Neuron (in vitro differentiated cells): ENCODE measurements around the gene GAK.

Experiments
- H2AFZ ChIP-seq: one replicate; pipeline ENCODE4 v1.6.1; 2013; ENCODE audit warnings: low read depth, mild to moderate bottlenecking, inconsistent platforms, low read length, moderate library complexity
- H3K27me3 ChIP-seq: one replicate; pipeline ENCODE4 v1.6.1; 2013; ENCODE audit warnings: low read length; ENCODE audit not compliant: insufficient read depth
- H3K36me3 ChIP-seq: one replicate; pipeline ENCODE4 v1.6.1; 2013; ENCODE audit warnings: low read length; ENCODE audit not compliant: insufficient read depth
- H3K4me1 ChIP-seq: one replicate; pipeline ENCODE4 v1.6.1; 2013; ENCODE audit warnings: low read length; ENCODE audit not compliant: insufficient read depth
- H3K4me3 ChIP-seq: 2 replicates; pipeline ENCODE4 v1.5.1; 2013; ENCODE audit warnings: mild to moderate bottlenecking, low read length, moderate library complexity
- H3K9me3 ChIP-seq: one replicate; pipeline ENCODE4 v1.6.1; 2013; ENCODE audit warnings: low read length

GAK gene

GRCh38 chr4:864456-865120, 67.5 kb downstream of the GAK start:
- Histone ChIP-seq H3K9me3 (peaks cover 10% of the 10 kb centered on the region), H3K4me1 (no peaks in the 10 kb centered on the region), H3K36me3 (peaks cover 81% of the 10 kb centered on the region), H3K4me3 (no peak overlapping the region), H2AFZ (no peak overlapping the region), H3K27me3 (no peaks in the 10 kb centered on the region)

- H3K4me3 ChIP-seq: no peak overlapping the region
- no peaks in the 10 kb centered on the region for H3K4me1 ChIP-seq
Measured at GRCh38 chr4:860561-860960, 71.6 kb downstream of the GAK start.

GRCh38 chr4:859496-859895, 72.6 kb downstream of the GAK start:
- peaks cover 7% of the 10 kb centered on the region for H3K9me3 ChIP-seq
- peaks cover 82% of the 10 kb centered on the region for H3K36me3 ChIP-seq
- no peaks in the 10 kb centered on the region for H3K4me1 ChIP-seq

More at GRCh38 chr4:860561-860960, 71.6 kb downstream of the GAK start:
- no peaks in the 10 kb centered on the region for H3K27me3 ChIP-seq
- H2AFZ ChIP-seq: no peak overlapping the region
- peaks cover 87% of the 10 kb centered on the region for H3K36me3 ChIP-seq
- peaks cover 10% of the 10 kb centered on the region for H3K9me3 ChIP-seq

GRCh38 chr4:858831-859451, 73.2 kb downstream of the GAK start:
- Histone ChIP-seq H3K27me3 (no peaks in the 10 kb centered on the region), H3K36me3 (peaks cover 79% of the 10 kb centered on the region), H3K9me3 (peaks cover 10% of the 10 kb centered on the region), H2AFZ (no peak overlapping the region), H3K4me1 (no peaks in the 10 kb centered on the region), H3K4me3 (no peak overlapping the region)

More at GRCh38 chr4:859496-859895, 72.6 kb downstream of the GAK start:
- Histone ChIP-seq H3K4me3 (no peak overlapping the region), H2AFZ (no peak overlapping the region), H3K27me3 (no peaks in the 10 kb centered on the region)

- no peak overlapping the region for H3K4me3 ChIP-seq
- peaks cover 72% of the 10 kb centered on the region for H3K36me3 ChIP-seq
- no peaks in the 10 kb centered on the region for H3K27me3 ChIP-seq
- H2AFZ ChIP-seq: no peak overlapping the region
- H3K4me1 ChIP-seq: no peaks in the 10 kb centered on the region
- peaks cover 7% of the 10 kb centered on the region for H3K9me3 ChIP-seq
Measured at GRCh38 chr4:858041-858481, 74.1 kb downstream of the GAK start.

GRCh38 chr4:857461-857860, 74.7 kb downstream of the GAK start:
- H3K9me3 ChIP-seq: peaks cover 3% of the 10 kb centered on the region
- H3K4me1 ChIP-seq: no peaks in the 10 kb centered on the region
- no peak overlapping the region for H3K4me3 ChIP-seq
- H3K27me3 ChIP-seq: no peaks in the 10 kb centered on the region
- H2AFZ ChIP-seq: no peak overlapping the region
- peaks cover 68% of the 10 kb centered on the region for H3K36me3 ChIP-seq

- Histone ChIP-seq H3K36me3 (peaks cover 68% of the 10 kb centered on the region), H3K4me1 (no peaks in the 10 kb centered on the region), H3K27me3 (no peaks in the 10 kb centered on the region), H3K4me3 (no peak overlapping the region), H2AFZ (no peak overlapping the region), H3K9me3 (peaks cover 3% of the 10 kb centered on the region)
Measured at GRCh38 chr4:856225-856901, 75.8 kb downstream of the GAK start.

GRCh38 chr4:855880-856224, 76.3 kb downstream of the GAK start:
- no peak overlapping the region for H2AFZ ChIP-seq
- no peak overlapping the region for H3K4me3 ChIP-seq
- peaks cover 3% of the 10 kb centered on the region for H3K9me3 ChIP-seq
- H3K27me3 ChIP-seq: no peaks in the 10 kb centered on the region
- H3K4me1 ChIP-seq: no peaks in the 10 kb centered on the region
- H3K36me3 ChIP-seq: peaks cover 65% of the 10 kb centered on the region

GRCh38 chr4:854356-854755, 77.8 kb downstream of the GAK start:
- no peaks in the 10 kb centered on the region for H3K27me3 ChIP-seq
- no peaks in the 10 kb centered on the region for H3K4me1 ChIP-seq
- H3K36me3 ChIP-seq: peaks cover 62% of the 10 kb centered on the region
- H3K4me3 ChIP-seq: no peak overlapping the region
- H2AFZ ChIP-seq: no peak overlapping the region
- H3K9me3 ChIP-seq: peaks cover 3% of the 10 kb centered on the region

- Histone ChIP-seq H3K4me1 (no peaks in the 10 kb centered on the region), H3K9me3 (peaks cover 3% of the 10 kb centered on the region), H3K27me3 (no peaks in the 10 kb centered on the region), H3K36me3 (peaks cover 53% of the 10 kb centered on the region), H2AFZ (no peak overlapping the region), H3K4me3 (no peak overlapping the region)
Measured at GRCh38 chr4:853416-853781, 78.7 kb downstream of the GAK start.

GRCh38 chr4:851701-852430, 80.2 kb downstream of the GAK start:
- Histone ChIP-seq H3K36me3 (peaks cover 45% of the 10 kb centered on the region), H3K27me3 (no peaks in the 10 kb centered on the region), H3K4me1 (no peaks in the 10 kb centered on the region), H2AFZ (no peak overlapping the region), H3K4me3 (no peak overlapping the region), H3K9me3 (peaks cover 7% of the 10 kb centered on the region)

GRCh38 chr4:850323-850945, 81.7 kb downstream of the GAK start:
- Histone ChIP-seq H2AFZ (no peak overlapping the region), H3K4me1 (no peaks in the 10 kb centered on the region), H3K27me3 (no peaks in the 10 kb centered on the region), H3K4me3 (no peak overlapping the region), H3K36me3 (peaks cover 34% of the 10 kb centered on the region), H3K9me3 (peaks cover 7% of the 10 kb centered on the region)
